ENCODE results near the gene PEF1.
A peak's percentile ranks its signal among the peaks of the same experiment; 100 is the strongest.

PEF1 gene

DNA sequence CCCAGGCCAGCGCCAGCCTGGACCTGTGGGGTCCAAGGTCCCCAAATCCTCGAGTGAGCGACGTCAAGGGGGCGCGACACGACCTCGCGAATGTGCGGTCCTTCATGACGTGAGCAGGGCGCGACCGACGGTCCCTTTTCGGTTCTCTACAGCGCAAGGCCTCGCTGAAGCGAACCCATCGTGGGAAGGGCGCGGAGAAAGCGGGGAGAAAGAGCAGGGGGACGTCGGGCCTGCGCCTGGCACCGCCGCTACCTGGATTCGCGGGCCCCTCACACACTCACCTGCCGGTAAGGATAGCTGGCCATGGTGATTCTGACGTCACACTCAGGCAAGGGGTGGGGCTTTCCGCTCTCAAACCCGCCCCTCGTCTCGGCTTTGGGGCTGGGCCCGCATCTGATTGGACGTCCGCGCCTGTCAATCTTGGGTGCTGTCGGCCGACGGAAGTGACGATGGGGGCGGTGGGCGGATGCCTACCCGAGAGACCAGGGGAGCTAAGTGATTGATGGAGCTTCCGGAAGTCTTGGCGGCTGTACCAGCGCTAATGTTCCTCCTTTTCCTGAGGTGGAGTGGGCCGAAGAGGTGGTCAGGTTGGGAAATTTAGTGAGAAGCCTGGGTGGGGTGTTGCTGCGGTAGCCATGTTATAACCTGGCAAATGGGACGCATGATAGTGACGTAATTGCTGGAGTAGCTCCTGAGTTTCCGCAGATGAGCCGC lies at the start of gene PEF1:
TSS of gene PEF1 (minus strand) at position 317 of the 714 bp plus-strand sequence. CDS start at position 305, 12 bp downstream.
- DNase-seq (ENCODE audit: low spot score), result peak; percentile 99

DNA sequence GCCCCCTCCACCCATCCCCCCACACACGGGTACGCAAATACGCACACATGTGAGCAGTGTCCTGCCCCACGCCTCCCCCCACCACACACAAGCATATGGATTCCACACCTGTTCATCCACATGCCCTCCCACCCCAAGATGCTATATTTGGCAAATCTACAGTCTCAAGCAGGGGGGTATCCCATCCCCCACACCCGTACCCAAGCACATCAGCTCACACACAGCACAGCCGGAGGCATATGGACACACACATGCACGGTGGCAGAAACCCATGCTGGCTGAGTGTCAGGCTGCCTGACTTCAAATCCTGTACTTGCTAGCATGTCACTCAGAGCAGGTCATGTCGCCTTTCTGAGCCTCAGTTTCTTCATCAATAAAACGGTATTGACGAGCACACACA lies 48.6 kb upstream of the PEF1 start:
- no peak for DNase-seq (ENCODE audit: low spot score)

GRCh38 chr1:31691951-31692350 lies 47.3 kb upstream of the PEF1 start:
- no peak for DNase-seq (ENCODE audit: low spot score)

- no peak for DNase-seq (ENCODE audit: low spot score)
Measured at GRCh38 chr1:31691446-31691845, 46.8 kb upstream of the PEF1 start.

DNA sequence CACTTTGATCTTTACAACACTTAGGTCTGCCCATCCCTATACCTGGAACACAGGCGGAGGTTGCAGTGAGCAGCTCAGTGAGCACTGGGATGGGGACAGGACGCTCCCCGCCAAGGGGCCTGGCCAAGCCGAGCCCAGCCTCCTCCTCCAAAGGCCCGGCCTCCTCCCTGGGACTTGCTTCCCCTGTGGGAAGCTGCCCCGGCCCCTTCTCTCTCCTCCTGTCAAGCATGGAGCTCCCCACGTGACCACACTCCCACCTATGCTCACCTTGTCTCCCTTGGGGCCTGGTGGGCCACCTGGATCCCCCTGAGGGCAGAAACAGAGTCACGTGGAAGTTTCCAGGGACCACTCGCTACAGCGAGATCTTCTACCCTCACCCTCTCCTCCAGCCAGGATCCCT lies 46.2 kb upstream of the PEF1 start:
- no peak for DNase-seq (ENCODE audit: low spot score)

DNA sequence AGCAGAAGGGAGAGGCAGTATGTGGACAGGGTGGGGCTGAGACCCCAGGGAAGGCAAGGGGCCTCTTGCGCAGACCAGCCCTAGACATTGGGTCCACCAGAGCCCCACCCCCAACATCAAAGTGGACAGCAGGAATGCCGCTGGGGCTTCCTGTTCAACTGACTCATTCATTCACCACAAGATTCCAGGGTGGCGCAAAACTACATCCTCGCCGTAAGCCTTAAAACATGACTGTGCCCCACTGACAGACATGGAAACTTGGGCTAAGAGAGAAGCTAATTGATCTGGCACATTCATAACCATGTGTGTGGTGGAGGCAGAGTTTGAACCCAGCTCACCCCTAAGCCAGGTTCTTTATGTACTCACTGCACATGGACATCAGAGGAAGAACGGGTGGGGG lies 45.2 kb upstream of the PEF1 start:
- DNase-seq (ENCODE audit: low spot score), result no peak

DNA sequence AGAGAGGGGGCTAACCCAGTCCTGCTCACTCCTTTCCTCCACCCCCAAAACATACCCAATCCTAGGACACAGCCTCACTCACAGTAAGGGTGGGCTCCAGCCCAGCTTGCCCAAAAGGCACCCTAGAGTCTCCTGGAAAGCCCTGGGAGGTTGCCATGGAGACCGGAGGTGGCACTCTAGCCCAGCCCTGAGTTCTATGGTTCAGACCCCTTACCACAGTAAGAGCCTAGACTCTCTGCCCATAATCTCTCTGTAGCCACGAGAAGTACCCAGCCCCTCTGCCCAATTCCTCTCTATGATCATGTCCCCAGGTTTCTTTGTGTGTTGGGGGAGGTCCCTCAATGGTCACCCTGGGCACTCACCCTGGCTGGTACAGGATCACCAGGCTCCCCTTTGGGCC lies 44.7 kb upstream of the PEF1 start:
- no peak for DNase-seq (ENCODE audit: low spot score)

DNA sequence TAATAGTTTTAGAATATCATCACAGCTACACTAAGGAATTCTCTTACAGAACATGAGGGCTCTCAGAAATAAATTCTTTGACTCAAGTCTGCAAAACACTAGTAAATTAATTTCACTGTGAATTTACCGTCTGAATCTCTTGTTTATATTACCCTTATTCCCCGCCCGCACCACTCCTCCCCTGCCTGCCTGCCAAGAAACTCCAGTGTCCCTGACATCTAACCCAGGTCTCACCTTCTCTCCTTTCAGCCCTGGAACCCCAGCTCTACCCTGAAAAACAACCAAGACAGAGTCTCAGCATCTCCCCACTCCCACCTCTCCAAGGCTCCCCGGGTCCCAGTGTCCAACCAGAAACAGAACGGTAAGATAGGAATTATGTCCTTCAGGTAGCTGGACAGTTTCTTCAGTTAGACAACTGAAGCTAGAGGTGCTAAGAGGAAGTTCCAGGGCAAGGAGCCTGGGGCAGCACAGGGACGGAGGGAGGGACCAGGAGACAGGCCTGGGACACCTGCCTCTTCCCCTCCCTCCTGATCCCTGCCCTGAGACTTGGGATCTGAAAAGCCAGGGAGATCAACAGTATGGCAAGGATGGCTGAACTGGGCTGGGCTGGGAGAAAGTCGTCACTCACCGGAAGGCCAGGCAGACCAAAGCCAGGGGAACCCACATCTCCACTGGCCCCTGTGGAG lies 43.7 kb upstream of the PEF1 start:
- no peak for DNase-seq (ENCODE audit: low spot score)

GRCh38 chr1:31687601-31688000 lies 42.9 kb upstream of the PEF1 start:
- no peak for DNase-seq (ENCODE audit: low spot score)

DNA sequence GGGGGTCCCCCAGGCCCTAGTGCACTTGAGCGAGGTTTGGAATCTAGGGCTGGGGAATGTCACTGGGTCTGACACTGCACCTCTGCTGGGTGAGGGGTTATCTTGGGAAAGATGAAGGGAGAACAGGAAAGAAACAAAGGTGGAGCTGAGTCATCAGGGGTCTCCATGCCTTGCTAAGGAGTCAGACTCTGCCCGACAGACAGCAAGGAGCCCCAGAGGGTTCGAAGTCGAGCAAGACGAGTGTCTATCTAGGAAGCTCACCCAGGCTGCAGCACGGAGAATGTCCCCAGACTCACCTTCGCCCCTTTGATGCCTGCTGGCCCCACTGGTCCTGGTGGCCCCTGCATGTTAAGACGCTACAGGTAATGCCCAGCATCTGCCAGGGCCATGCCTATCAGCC lies 41.1 kb upstream of the PEF1 start:
- DNase-seq (ENCODE audit: low spot score), result no peak

DNA sequence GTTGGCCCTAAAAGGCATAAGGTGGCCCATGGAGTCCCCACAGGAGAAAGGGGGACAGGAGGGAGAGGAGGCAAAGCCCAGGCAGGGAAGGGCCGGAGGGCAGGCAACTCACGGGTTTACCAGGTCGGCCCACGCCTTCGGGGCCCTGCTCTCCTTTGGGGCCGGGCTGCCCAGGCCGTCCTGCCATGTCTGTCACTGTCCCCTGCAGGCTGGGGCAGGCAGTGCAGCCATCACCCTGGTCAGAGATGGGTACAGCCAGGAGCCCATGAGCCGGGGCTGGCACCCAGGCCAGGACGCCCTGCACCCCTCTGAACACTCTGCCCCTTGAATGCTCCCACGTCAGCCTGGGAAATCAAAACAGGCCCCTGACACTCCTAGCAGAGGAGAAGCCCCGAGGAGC lies 39.3 kb upstream of the PEF1 start:
- DNase-seq (ENCODE audit: low spot score), result no peak

DNA sequence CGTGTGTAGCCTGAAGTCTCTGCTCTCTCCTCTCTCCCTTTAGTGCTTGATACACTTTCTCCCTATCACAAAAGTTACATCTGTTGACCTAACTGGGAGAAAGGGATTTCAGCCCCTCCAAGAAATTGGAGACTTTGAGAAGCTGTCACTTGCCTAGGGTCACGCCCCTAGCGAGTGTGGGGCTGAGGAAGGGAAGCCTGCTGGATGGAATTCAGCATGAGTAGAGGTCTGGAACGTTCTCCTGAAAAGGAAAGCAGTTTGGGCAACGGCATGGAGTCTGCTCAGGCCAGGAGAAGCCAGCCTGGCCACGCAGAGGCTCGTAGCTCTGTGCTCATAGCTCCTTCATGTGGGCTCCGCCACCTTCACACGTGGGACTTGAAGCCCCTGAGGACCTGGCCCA lies 36.7 kb upstream of the PEF1 start:
- no peak for DNase-seq (ENCODE audit: low spot score)

GRCh38 chr1:31679676-31680230 lies 35.1 kb upstream of the PEF1 start:
- DNase-seq (ENCODE audit: low spot score), result no peak

GRCh38 chr1:31679091-31679490 lies 34.4 kb upstream of the PEF1 start:
- no peak for DNase-seq (ENCODE audit: low spot score)

- DNase-seq (ENCODE audit: low spot score), result no peak
Measured at GRCh38 chr1:31678681-31679080, 34.0 kb upstream of the PEF1 start.

- DNase-seq (ENCODE audit: low spot score), result no peak
Measured at GRCh38 chr1:31677949-31678348, 33.3 kb upstream of the PEF1 start.

DNA sequence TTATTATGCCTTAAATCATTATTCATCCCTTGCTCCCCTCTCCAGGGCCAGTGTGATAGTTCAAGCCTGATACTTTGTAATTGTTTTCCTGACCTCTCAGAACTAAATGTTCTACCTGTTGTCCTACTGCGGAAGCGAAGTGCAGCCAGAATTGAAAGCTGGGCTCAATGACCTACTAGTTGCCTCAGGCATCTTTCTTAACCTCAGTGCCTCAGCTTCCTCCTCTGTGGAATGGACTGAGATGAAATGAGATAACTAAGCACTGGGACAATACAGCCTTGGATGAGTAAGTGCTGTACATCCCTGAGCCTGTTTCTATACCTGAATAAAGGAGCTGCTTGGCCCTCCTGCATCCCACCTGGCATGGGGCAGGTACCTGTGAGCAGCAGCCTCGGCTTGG lies 32.7 kb upstream of the PEF1 start:
- no peak for DNase-seq (ENCODE audit: low spot score)

DNA sequence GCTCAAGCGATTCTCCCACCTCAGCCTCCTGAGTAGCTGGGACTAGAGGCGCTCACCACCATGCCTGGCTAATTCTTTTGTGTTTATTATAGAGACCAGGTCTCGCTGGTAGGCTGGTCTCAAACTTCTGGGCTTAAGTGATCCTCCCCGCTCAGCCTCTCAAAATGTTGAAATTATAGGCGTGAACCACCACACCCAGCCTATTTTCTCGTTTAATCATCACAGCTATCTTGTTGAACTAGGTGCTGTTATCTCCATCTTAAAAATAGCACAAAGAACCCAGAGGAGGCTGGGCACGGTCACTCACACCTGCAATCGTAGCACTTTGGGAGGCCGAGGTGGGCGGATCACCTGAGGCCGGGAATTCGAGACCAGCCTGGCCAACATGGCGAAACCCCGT lies 31.1 kb upstream of the PEF1 start:
- DNase-seq (ENCODE audit: low spot score), result no peak

DNA sequence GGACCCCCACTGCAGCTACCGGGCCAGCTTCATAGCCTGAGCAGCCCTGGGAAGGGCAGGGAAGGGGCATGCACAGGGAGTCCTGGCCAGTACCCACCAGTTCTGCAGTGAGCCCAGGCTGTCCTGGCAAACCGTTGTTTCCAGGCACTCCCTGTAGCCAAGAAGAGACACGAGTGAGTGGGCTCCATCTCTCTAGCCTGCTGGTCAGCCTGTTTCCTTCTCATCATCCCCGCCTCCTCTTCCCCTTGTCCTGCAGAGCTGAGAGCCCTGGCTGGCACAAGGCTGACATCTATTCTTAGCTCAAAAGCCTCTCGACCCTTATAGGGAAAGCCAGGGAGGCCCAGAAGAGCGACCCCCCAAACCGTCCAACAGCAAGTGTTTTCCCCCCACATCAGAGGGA lies 30.5 kb upstream of the PEF1 start:
- DNase-seq (ENCODE audit: low spot score), result no peak

GRCh38 chr1:31674626-31675025 lies 29.9 kb upstream of the PEF1 start:
- DNase-seq (ENCODE audit: low spot score), result no peak

DNA sequence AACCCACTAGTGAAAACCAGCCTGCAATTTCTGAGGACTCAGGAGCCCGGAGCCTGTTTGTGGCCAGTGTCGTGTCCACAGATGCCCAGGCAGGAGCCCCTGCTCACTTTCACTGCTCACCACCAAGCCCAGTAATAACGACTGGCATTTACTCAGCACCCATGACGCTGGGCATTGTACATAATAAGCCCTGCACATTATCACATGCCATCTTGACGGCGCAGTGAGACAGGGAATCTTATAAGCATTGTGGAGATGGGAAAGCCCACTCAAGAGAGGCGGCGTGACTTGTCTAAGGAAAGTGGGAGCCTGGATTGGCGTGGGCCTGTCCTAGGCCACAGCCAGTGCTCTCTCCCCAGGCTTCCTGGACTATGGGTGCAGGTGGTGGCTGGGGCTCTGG lies 28.8 kb upstream of the PEF1 start:
- DNase-seq (ENCODE audit: low spot score), result no peak

DNA sequence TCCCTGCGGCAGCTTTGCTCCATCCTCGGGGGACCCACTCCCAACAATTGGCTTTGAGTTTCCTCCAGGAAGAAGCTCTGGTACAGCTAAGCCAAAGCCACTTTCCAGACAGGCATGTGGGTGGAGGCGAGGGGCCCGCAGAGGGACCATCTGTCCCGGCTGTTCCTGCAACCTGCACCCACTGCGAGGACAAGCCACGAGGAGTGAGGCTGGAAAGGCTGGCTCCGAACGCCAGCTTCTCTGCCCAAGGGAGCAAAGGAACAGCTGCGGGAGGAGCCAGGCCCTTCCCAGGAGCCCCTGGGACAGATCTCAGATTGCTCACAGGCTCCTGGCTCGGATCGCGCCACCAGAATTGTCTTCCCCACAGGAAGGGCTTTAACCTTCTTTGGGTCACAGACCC lies 28.3 kb upstream of the PEF1 start:
- no peak for DNase-seq (ENCODE audit: low spot score)

GRCh38 chr1:31671561-31672201 lies 27.0 kb upstream of the PEF1 start:
- no peak for DNase-seq (ENCODE audit: low spot score)
